ENCODE data around the gene C14orf39.

- TF ChIP-seq EZH2 (IDR thresholded peaks at IDR 0.05) (no peak), POLR2AphosphoS5 (IDR thresholded peaks at IDR 0.05; ENCODE audit: borderline replicate concordance, low read depth, low read length) (no peak)
Observed at GRCh38 chr14:60512126-60512525, 26.3 kb upstream of the C14orf39 start.

All from SK-N-MC (cell line).